GM12878 (cell line): Measurements from ENCODE around the gene EEF1A1. TPM values are rescaled to one million over a fixed set of nuclear protein-coding genes. Genes with fewer than 3 reads are reported as not detected.

Source experiments
- ATAC-seq: fragments of 200-7000 bp; cut with Tn5 transposase; 3 replicates; pipeline ENCODE4 v1.9.1; 2020; ENCODE audit warnings: mild to moderate bottlenecking, moderate library complexity
- BruUV-seq: library from RNA; stranded (reverse); fragments of 400-500 nt; replicated peaks from 2 replicates; lab custom pipeline; 2021; lab: Mats Ljungman, UMichigan
- CTCF ChIA-PET: fragments of 300-600 bp; sonication (Branson Sonifier 250); formaldehyde crosslinking; extraction: SDS; loops from one replicate; lab custom pipeline; 2021; ENCODE audit warnings: inconsistent platforms; lab: Yijun Ruan, JAX
- POLR2A ChIA-PET: fragments of 350-600 bp; formaldehyde crosslinking; extraction: SDS; loops from one replicate; lab custom pipeline; 2021; ENCODE audit warnings: inconsistent platforms; lab: Charles Lee
- RAD21 ChIA-PET: fragments of 300-600 bp; sonication (Branson Sonifier 250); formaldehyde crosslinking; loops from one replicate; lab custom pipeline; 2023; ENCODE audit warnings: antibody characterized with exemption; ENCODE audit not compliant: unreplicated experiment; lab: Charles Lee
- SMC1A ChIA-PET: fragments of 300-600 bp; sonication (Branson Sonifier 250); formaldehyde crosslinking; loops from one replicate; lab custom pipeline; 2023; ENCODE audit not compliant: unreplicated experiment, uncharacterized antibody; lab: Charles Lee
- DNase-seq: peaks from one replicate; pipeline ENCODE4 v3.0.0-alpha.2; 2011; ENCODE audit warnings: low read depth, low spot score
- FAIRE-seq: peaks from 3 replicates; lab custom pipeline; 2011; peaks lifted over from hg19 to GRCh38; lab: Jason Lieb, UNC
- H2AFZ ChIP-seq: 2 replicates; pipeline ENCODE4 v1.6.0; 2011; ENCODE audit warnings: low read depth, low read length, control low read depth; ENCODE audit not compliant: control insufficient read depth
- H3K27ac ChIP-seq: 2 replicates; pipeline ENCODE4 v1.5.1; 2011; ENCODE audit warnings: control low read depth; ENCODE audit not compliant: control insufficient read depth, insufficient read depth
- H3K27me3 ChIP-seq, 2 experiments: replicated peaks in 1 of 2; 2 replicates each; pipeline versions ENCODE4 v1.6.0 to v1.6.1; 2011; ENCODE audit warnings: low read length in 1 of 2; ENCODE audit not compliant: control insufficient read depth in 2 of 2, insufficient read depth in 2 of 2
- H3K36me3 ChIP-seq, 2 experiments: 2 replicates each; pipeline ENCODE4 v1.5.1; 2011; ENCODE audit warnings: low read length in 1 of 2; ENCODE audit not compliant: control insufficient read depth in 2 of 2, insufficient read depth in 2 of 2
- H3K4me1 ChIP-seq: 2 replicates; pipeline ENCODE4 v1.6.1; 2011; ENCODE audit warnings: mild to moderate bottlenecking, low read length, moderate library complexity, mixed read lengths; ENCODE audit not compliant: control insufficient read depth, insufficient read depth
- H3K4me2 ChIP-seq: 2 replicates; pipeline ENCODE4 v1.6.0; 2011; ENCODE audit warnings: control low read depth; ENCODE audit not compliant: control insufficient read depth, insufficient read depth
- H3K4me3 ChIP-seq: fragments of 200-600 bp; sonication (generic); 2 replicates; pipeline ENCODE4 v1.5.1; 2016
- H3K79me2 ChIP-seq: 2 replicates; pipeline ENCODE4 v1.6.0; 2011; ENCODE audit warnings: low read length; ENCODE audit not compliant: control insufficient read depth, insufficient read depth
- H3K9ac ChIP-seq: 2 replicates; pipeline ENCODE4 v1.8.0; 2011; ENCODE audit warnings: low read length, control low read depth, mixed read lengths; ENCODE audit not compliant: control insufficient read depth, insufficient read depth
- H3K9me3 ChIP-seq: replicated peaks from 3 replicates; pipeline ENCODE4 v1.5.1; 2011; ENCODE audit warnings: mild to moderate bottlenecking, low read length; ENCODE audit not compliant: control insufficient read depth, insufficient read depth
- H4K20me1 ChIP-seq: 2 replicates; pipeline ENCODE4 v1.6.0; 2011; ENCODE audit not compliant: control insufficient read depth, insufficient read depth
- BRCA1 ChIP-seq: IDR thresholded peaks from 2 replicates; pipeline ENCODE4 v1.6.1; 2011; ENCODE audit warnings: low read depth, low read length, improper control_type of control experiment
- FOXM1 ChIP-seq: IDR thresholded peaks from 2 replicates; pipeline ENCODE4 v1.6.1; 2012; ENCODE audit warnings: low read depth, mild to moderate bottlenecking, inconsistent platforms, low read length, moderate library complexity
- MTA3 ChIP-seq: IDR thresholded peaks from 2 replicates; pipeline ENCODE4 v1.6.1; 2012; ENCODE audit warnings: low read length, inconsistent platforms, borderline replicate concordance
- NBN ChIP-seq: fragments of 450-650 bp; IDR thresholded peaks from 2 replicates; pipeline ENCODE4 v1.6.1; 2016
- PAX8 ChIP-seq: fragments of 450-650 bp; IDR thresholded peaks from 2 replicates; pipeline ENCODE4 v1.6.1; 2017; ENCODE audit warnings: mild to moderate bottlenecking, moderate library complexity
- PBX3 ChIP-seq: IDR thresholded peaks from 2 replicates; pipeline ENCODE4 v1.6.1; 2011; ENCODE audit warnings: mild to moderate bottlenecking, low read depth, low read length, moderate library complexity; ENCODE audit not compliant: insufficient replicate concordance
- SIN3A ChIP-seq: IDR thresholded peaks from 2 replicates; pipeline ENCODE4 v1.6.1; 2012; ENCODE audit warnings: low read depth, low read length, improper control_type of control experiment
- STAT1 ChIP-seq: fragments of 450-650 bp; conservative IDR thresholded peaks from 2 replicates; pipeline ENCODE4 v1.6.1; 2014; ENCODE audit warnings: antibody characterized with exemption, mild to moderate bottlenecking
- ZSCAN29 ChIP-seq: fragments of 450-650 bp; IDR thresholded peaks from 2 replicates; pipeline ENCODE4 v1.6.1; 2017; ENCODE audit warnings: mild to moderate bottlenecking, moderate library complexity
- WGBS: methylation state at CpG from one replicate; pipeline ENCODE4 v1.1.6; 2016; ENCODE audit warnings: low lambda C conversion rate; ENCODE audit not compliant: insufficient replicate concordance, insufficient coverage; ENCODE audit errors: missing lambda C conversion rate; 5-methylcytosine and 5-hydroxymethylcytosine counted together
- in situ Hi-C: fragments of 300-500 bp; cut with MboI; formaldehyde crosslinking; loops from 9 replicates; pipeline ENCODE4 v1.14.3; 2018; ENCODE audit warnings: mixed read lengths
- intact Hi-C: fragments of 100-400 bp; cut with micrococcal nuclease; formaldehyde crosslinking; loops from one replicate; pipeline ENCODE4 v1.14.2; 2022; ENCODE audit not compliant: unreplicated experiment
- polyA plus RNA-seq, 11 experiments: library from polyadenylated mRNA; depleted of rRNA in 4 of 11; unstranded in 6 of 11; stranded (reverse) in 5 of 11; fragments of >200 nt; fragmentation: Nextera tagmentation in 4 of 11; fragmentation: Illumina TruSeq in 1 of 11; extraction: Ambion mirVana in 4 of 11; extraction: Trizol in 1 of 11; gene quantifications; 1 replicate in 1 of 11; 2 replicates in 10 of 11; pipeline versions ENCODE4 v1.2.1 to v1.2.3, GENCODE V29; 2011 to 2016; ENCODE audit warnings: inconsistent platforms in 2 of 11, missing spikeins in 2 of 11, low read depth in 1 of 11
- total RNA-seq, 4 experiments: library from RNA; depleted of rRNA in 3 of 4; stranded (reverse); fragments of >200 nt in 3 of 4; fragmentation: Illumina TruSeq in 1 of 4; extraction: Trizol in 1 of 4; gene quantifications; 2 replicates each; pipeline versions ENCODE4 v1.2.1 to v1.2.3, GENCODE V29; 2013 to 2021

Gene EEF1A1
- total and polyA plus RNA-seq, 10 of the 15 experiments (the other 5 are each of a cell fraction or from before 2014, with no cell fraction given) = 4,214 to 18,090 (median 14,132) TPM

- TF ChIP-seq PBX3 (no peak), BRCA1 (no peak), MTA3 (no peak)
- TF ChIP-seq, all 136 proteins: peak for 0
Observed at GRCh38 chr6:73532293-73532692, 11.5 kb upstream of the EEF1A1 start (continued).

GRCh38 chr6:73528897-73529296 is 8.1 kb upstream of the EEF1A1 start:
- no peaks in the 10 kb centered on the region for H3K27me3 ChIP-seq
- SMC1A ChIA-PET = interaction anchor here (0.7 to 1.6 kb wide), 3 partner anchors 9 to 58 kb away, joined by 3 read pairs; no protein-coding TSS in a partner anchor
- BruUV-seq = no TSS peak
- no peaks in the 10 kb centered on the region for H4K20me1 ChIP-seq
- H3K4me3 ChIP-seq = no peak overlapping the region
- no peaks in the 10 kb centered on the region for H3K9me3 ChIP-seq
- no peak overlapping the region for H3K27ac ChIP-seq
- H3K9ac ChIP-seq = no peak overlapping the region
- peaks cover 5% of the 10 kb centered on the region; the same call in 1 of the 2 replicates for H3K4me1 ChIP-seq
- peaks cover 3% of the 10 kb centered on the region for H3K79me2 ChIP-seq
- H3K36me3 ChIP-seq = no peaks in the 10 kb centered on the region
- WGBS = 80% methylated on average over 7 of the region's 7 CpGs
- FAIRE-seq = no peak
- DNase-seq = no peak
- intact Hi-C loops (no loop called here), in situ Hi-C loops (no loop called here)
- RAD21 ChIA-PET = no interaction called here
- no peak for TF ChIP-seq NBN
- no peak for TF ChIP-seq STAT1
- no peak for TF ChIP-seq PAX8
- no peak for TF ChIP-seq ZSCAN29
- TF ChIP-seq SIN3A = no peak
- TF ChIP-seq FOXM1 = no peak
- POLR2A ChIA-PET = no interaction called here
- no peak overlapping the region for H3K4me2 ChIP-seq
- CTCF ChIA-PET = interaction anchor here (1.2 to 6.5 kb wide), 2 partner anchors 8 to 51 kb away, joined by 3 to 23 read pairs; no protein-coding TSS in a partner anchor
- no peak overlapping the region for H2AFZ ChIP-seq
- no peak for ATAC-seq
